ENCODE data around the gene HPS1.

Gene HPS1

GRCh38 chr10:98431016-98431415 lies 15.7 kb downstream of the HPS1 start:
- WGBS, 2 experiments (ENCODE audit: insufficient coverage in 2 of 2): 67 to 89% methylated on average over 3 to 5 of the region's 8 CpGs
- Histone ChIP-seq H3K9me3 (ENCODE audit: control insufficient read depth, low read length) (peaks cover 8% of the 10 kb centered on the region), H3K4me1 (ENCODE audit: control insufficient read depth, insufficient read depth, low read length, poor library complexity, severe bottlenecking) (no peaks in the 10 kb centered on the region), H3K27ac (ENCODE audit: low read depth, low read length, severe bottlenecking) (no peak overlapping the region), H3K4me3 (ENCODE audit: extremely low read depth, insufficient read depth, low read length, poor library complexity, severe bottlenecking) (no peak overlapping the region), H3K36me3 (ENCODE audit: control insufficient read depth, insufficient read depth, low read length) (peaks cover 80% of the 10 kb centered on the region)

- H3K27ac ChIP-seq (ENCODE audit: low read depth, low read length, severe bottlenecking): no peak overlapping the region
- H3K4me3 ChIP-seq (ENCODE audit: extremely low read depth, insufficient read depth, low read length, poor library complexity, severe bottlenecking): no peak overlapping the region
- peaks cover 74% of the 10 kb centered on the region for H3K36me3 ChIP-seq (ENCODE audit: control insufficient read depth, insufficient read depth, low read length)
- WGBS, 2 experiments (ENCODE audit: insufficient coverage in 2 of 2): 96 to 97% methylated on average over 6 of the region's 8 CpGs
- H3K9me3 ChIP-seq (ENCODE audit: control insufficient read depth, low read length): peaks cover 8% of the 10 kb centered on the region
- H3K4me1 ChIP-seq (ENCODE audit: control insufficient read depth, insufficient read depth, low read length, poor library complexity, severe bottlenecking): no peaks in the 10 kb centered on the region
These were observed 16.3 kb downstream of the HPS1 start for GRCh38 chr10:98430427-98430826.

DNA sequence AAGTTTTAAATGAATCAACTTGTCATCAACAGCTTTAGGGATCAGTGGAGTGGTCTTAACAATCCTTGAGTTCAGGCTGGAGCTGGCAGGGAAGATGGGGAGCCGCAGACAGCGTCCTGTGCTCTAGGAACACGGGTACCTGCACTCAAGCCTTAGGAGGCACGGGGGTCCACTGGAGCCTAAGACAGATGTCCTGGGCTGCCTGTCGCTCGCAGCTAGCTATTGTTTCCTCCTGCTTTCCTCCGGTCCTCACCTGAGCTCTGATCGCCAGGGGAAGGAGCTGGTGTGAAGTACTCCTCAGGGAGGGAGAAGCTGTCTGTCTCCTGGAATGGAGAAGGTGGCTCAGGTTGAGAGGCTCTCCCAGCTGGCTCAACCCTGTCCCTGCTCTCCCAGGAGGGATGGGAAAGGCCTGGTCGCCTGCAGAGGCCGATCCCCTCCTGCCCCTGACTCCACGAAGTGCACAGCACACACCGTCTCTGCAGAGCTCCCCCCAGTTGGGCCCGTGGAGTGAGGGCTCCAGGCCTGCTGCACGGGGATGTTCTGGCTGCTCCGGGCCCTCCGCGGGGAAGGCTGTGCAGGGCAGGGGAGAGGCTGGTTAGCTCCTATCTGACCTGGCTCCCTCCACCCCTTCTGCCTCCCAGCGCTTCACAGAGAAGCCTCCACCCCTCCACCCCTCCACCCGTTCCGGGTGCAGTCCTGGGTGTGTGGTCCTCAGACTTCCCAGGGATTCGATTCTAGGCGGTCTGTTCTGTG lies 17.2 kb downstream of the HPS1 start:
- WGBS, 2 experiments (ENCODE audit: insufficient coverage in 2 of 2): 96% methylated on average over 10 to 18 of the region's 22 CpGs

DNA sequence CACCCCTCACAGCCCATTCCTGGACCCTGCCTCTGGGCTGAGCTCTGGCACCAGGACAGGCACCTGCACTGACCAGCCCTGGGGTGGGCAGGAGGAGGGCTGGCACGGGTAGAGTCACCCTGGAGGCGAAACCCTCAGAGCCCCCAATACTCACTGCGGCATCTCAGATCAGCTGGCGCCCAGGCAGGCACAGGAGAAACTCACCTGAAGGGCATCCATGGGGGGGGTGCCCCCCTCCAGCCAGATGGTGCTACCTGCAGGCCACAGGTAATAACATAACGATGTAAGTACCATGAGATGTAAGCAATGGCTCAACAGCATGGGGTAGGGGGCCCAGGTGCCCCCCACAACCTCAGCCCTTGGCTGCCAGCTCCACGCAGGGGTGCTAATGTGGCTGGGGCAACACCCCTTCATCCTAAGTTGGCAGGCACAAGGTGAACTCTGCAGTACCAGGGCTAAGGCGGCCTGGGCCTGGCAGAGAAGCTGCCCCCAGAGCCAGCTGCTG lies 19.7 kb downstream of the HPS1 start:
- 82 to 100% methylated on average over 3 to 5 of the region's 7 CpGs for WGBS, 2 experiments (ENCODE audit: insufficient coverage in 2 of 2)
- Histone ChIP-seq H3K4me1 (ENCODE audit: control insufficient read depth, insufficient read depth, low read length, poor library complexity, severe bottlenecking) (no peaks in the 10 kb centered on the region), H3K27ac (ENCODE audit: low read depth, low read length, severe bottlenecking) (no peak overlapping the region)

More for the DNA sequence above, 17.2 kb downstream of the HPS1 start:
- Histone ChIP-seq H3K9me3 (ENCODE audit: control insufficient read depth, low read length) (peaks cover 8% of the 10 kb centered on the region), H3K27ac (ENCODE audit: low read depth, low read length, severe bottlenecking) (no peak overlapping the region), H3K36me3 (ENCODE audit: control insufficient read depth, insufficient read depth, low read length) (peaks cover 65% of the 10 kb centered on the region), H3K4me1 (ENCODE audit: control insufficient read depth, insufficient read depth, low read length, poor library complexity, severe bottlenecking) (no peaks in the 10 kb centered on the region), H3K4me3 (ENCODE audit: extremely low read depth, insufficient read depth, low read length, poor library complexity, severe bottlenecking) (no peak overlapping the region)

DNA sequence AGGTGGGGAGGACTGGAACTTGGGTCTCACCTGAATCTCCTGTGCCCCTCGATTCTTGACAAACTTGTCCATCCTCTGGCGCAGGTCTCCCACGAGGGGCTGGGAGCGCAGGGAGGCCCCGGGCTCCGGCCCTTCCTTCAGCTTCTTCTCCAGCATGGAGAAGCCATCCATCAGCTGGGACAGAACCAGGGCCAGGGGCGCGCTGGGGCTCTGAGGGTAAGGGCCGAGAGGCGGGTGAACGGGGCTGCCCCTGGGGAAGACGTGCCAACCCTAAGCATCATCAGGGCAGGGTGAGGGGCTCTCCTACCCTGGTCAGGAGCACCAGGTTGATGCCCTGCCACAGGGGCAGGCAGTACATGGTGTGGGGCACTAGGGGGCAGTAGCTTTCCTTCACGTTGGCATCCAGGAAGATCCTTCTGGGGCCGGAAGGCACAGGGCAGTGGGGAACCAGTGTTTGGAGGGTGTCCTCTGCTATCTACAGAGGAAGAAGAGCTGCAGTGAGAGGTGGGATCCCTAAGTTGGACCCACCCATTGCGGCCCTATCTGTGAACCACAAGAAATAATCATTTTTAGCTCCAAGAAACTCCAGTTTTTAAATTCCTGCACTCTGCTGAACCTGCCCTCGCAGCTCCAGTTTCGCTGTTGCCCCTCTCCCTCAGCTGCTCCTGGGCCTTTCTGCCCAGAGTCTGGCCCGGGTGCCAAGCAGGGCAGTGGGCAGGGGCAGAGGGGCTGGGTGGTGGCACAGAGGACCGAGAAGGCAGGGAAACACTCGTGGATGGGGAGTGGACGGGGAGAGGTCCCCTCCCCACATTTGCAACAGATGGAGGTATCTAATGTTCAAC lies 21.0 kb downstream of the HPS1 start:
- Histone ChIP-seq H3K9me3 (ENCODE audit: control insufficient read depth, low read length) (no peaks in the 10 kb centered on the region), H3K4me3 (ENCODE audit: extremely low read depth, insufficient read depth, low read length, poor library complexity, severe bottlenecking) (no peak overlapping the region), H3K4me1 (ENCODE audit: control insufficient read depth, insufficient read depth, low read length, poor library complexity, severe bottlenecking) (no peaks in the 10 kb centered on the region), H3K27ac (ENCODE audit: low read depth, low read length, severe bottlenecking) (no peak overlapping the region), H3K36me3 (ENCODE audit: control insufficient read depth, insufficient read depth, low read length) (peaks cover 39% of the 10 kb centered on the region)
- WGBS, 2 experiments (ENCODE audit: insufficient coverage in 2 of 2): 80 to 84% methylated on average over 11 to 17 of the region's 21 CpGs

More for the DNA sequence above, 19.7 kb downstream of the HPS1 start:
- Histone ChIP-seq H3K4me3 (ENCODE audit: extremely low read depth, insufficient read depth, low read length, poor library complexity, severe bottlenecking) (no peak overlapping the region), H3K36me3 (ENCODE audit: control insufficient read depth, insufficient read depth, low read length) (peaks cover 50% of the 10 kb centered on the region), H3K9me3 (ENCODE audit: control insufficient read depth, low read length) (no peaks in the 10 kb centered on the region)

GRCh38 chr10:98424295-98425254 lies 22.2 kb downstream of the HPS1 start:
- H3K36me3 ChIP-seq (ENCODE audit: control insufficient read depth, insufficient read depth, low read length): peaks cover 32% of the 10 kb centered on the region
- no peak overlapping the region for H3K27ac ChIP-seq (ENCODE audit: low read depth, low read length, severe bottlenecking)
- WGBS, 2 experiments (ENCODE audit: insufficient coverage in 2 of 2): 94 to 95% methylated on average over 17 to 23 of the region's 23 CpGs
- H3K4me3 ChIP-seq (ENCODE audit: extremely low read depth, insufficient read depth, low read length, poor library complexity, severe bottlenecking): no peak overlapping the region
- H3K9me3 ChIP-seq (ENCODE audit: control insufficient read depth, low read length): no peaks in the 10 kb centered on the region
- H3K4me1 ChIP-seq (ENCODE audit: control insufficient read depth, insufficient read depth, low read length, poor library complexity, severe bottlenecking): no peaks in the 10 kb centered on the region

DNA sequence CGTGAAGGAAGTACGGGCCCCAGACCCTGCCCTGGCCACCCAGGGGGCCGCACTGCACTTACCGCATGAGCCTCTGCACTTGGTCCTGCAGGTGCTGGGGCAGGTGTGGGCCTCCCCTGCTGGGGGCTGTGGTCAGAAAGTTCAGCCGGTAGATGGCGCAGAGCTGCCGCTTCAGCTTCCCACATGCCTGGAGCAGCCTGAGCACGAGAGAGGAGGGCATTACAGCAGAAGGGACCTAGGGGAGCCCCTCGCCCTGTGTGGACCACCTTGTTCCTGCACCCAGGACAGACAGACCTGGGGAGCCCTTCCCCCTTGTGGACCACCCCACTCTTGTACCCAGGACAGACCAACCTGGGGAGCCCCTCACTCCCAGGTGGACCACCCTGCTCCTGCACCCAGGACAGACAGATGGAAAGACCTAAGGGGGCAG lies 23.0 kb downstream of the HPS1 start:
- Histone ChIP-seq H3K4me1 (ENCODE audit: control insufficient read depth, insufficient read depth, low read length, poor library complexity, severe bottlenecking) (no peaks in the 10 kb centered on the region), H3K36me3 (ENCODE audit: control insufficient read depth, insufficient read depth, low read length) (peaks cover 29% of the 10 kb centered on the region), H3K9me3 (ENCODE audit: control insufficient read depth, low read length) (no peaks in the 10 kb centered on the region), H3K4me3 (ENCODE audit: extremely low read depth, insufficient read depth, low read length, poor library complexity, severe bottlenecking) (no peak overlapping the region), H3K27ac (ENCODE audit: low read depth, low read length, severe bottlenecking) (no peak overlapping the region)
- WGBS, 2 experiments (ENCODE audit: insufficient coverage in 2 of 2): 76 to 77% methylated on average over 9 of the region's 9 CpGs

DNA sequence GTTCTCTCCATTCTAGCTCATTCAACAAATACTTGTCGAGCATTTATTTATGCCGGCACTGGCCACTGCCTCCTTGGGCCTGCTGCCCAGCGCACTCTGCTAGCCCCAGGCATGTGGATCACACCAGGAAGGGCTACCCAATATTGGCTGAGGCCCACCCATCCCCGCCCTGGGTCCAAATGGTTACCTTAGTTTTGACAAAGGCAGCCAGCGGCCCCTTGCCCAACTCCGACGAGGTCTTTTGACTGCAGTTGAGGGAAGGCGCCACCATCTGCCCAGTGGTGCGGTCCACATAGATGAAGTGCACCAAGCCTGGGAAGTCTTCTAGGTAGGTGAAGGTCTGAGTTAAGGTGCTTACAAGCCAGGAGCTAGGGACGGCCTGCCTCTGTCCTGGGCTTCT lies 24.6 kb downstream of the HPS1 start:
- WGBS, 2 experiments (ENCODE audit: insufficient coverage in 2 of 2): 94 to 96% methylated on average over 7 to 9 of the region's 10 CpGs
- H3K9me3 ChIP-seq (ENCODE audit: control insufficient read depth, low read length): no peaks in the 10 kb centered on the region
- H3K4me3 ChIP-seq (ENCODE audit: extremely low read depth, insufficient read depth, low read length, poor library complexity, severe bottlenecking): no peak overlapping the region
- H3K27ac ChIP-seq (ENCODE audit: low read depth, low read length, severe bottlenecking): no peak overlapping the region
- peaks cover 21% of the 10 kb centered on the region for H3K36me3 ChIP-seq (ENCODE audit: control insufficient read depth, insufficient read depth, low read length)
- H3K4me1 ChIP-seq (ENCODE audit: control insufficient read depth, insufficient read depth, low read length, poor library complexity, severe bottlenecking): no peaks in the 10 kb centered on the region

DNA sequence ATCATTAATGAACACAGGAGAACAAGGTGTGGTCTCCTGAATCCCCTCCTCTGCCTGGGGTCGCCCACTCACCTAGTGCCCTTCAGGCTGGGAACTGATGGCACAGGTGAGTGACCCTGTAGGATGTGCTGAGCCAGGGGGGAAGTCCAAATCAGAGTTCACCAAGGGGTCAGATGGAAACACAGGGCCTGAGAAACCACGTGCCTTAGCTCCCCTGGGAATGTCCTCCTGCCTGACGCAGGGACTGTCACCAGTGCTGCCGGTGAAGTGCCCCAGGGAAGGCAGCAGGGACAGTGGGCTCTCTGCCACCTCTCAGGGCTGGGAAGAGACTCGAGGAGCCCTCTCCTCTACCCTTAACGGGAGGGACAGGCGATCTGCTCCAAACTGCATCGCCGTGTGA lies 25.9 kb downstream of the HPS1 start:
- H3K36me3 ChIP-seq (ENCODE audit: control insufficient read depth, insufficient read depth, low read length): peaks cover 22% of the 10 kb centered on the region
- H3K4me1 ChIP-seq (ENCODE audit: control insufficient read depth, insufficient read depth, low read length, poor library complexity, severe bottlenecking): peaks cover 1% of the 10 kb centered on the region
- H3K27ac ChIP-seq (ENCODE audit: low read depth, low read length, severe bottlenecking): no peak overlapping the region
- 95% methylated on average over 8 to 9 of the region's 9 CpGs for WGBS, 2 experiments (ENCODE audit: insufficient coverage in 2 of 2)
- H3K9me3 ChIP-seq (ENCODE audit: control insufficient read depth, low read length): no peaks in the 10 kb centered on the region
- H3K4me3 ChIP-seq (ENCODE audit: extremely low read depth, insufficient read depth, low read length, poor library complexity, severe bottlenecking): no peak overlapping the region

Measured in mesodermal cell (in vitro differentiated cells).